HEK293T (cell line): ENCODE measurements around the gene PYGB.

Source experiments
- CTCF ChIA-PET: fragments of 350-600 bp; formaldehyde crosslinking; extraction: SDS; loops from one replicate; lab custom pipeline; 2021; ENCODE audit warnings: antibody characterized with exemption, inconsistent platforms; lab: Yijun Ruan, JAX
- POLR2A ChIA-PET: fragments of 350-600 bp; formaldehyde crosslinking; extraction: SDS; loops from one replicate; lab custom pipeline; 2020; ENCODE audit warnings: antibody characterized with exemption, inconsistent platforms; lab: Yijun Ruan, JAX
- DNase-seq: peaks from one replicate; pipeline ENCODE4 v3.0.0; 2012; ENCODE audit warnings: mixed read lengths; ENCODE audit errors: extremely low spot score
- ARNT ChIP-seq: fragments of 450-650 bp; IDR thresholded peaks from 2 replicates; pipeline ENCODE4 v1.6.1; 2017; ENCODE audit warnings: mild to moderate bottlenecking
- BHLHE40 ChIP-seq: fragments of 450-650 bp; IDR thresholded peaks from 2 replicates; pipeline ENCODE4 v1.6.1; 2016; ENCODE audit warnings: mild to moderate bottlenecking, moderate library complexity, borderline replicate concordance
- CTBP1 ChIP-seq: fragments of 450-650 bp; IDR thresholded peaks from 2 replicates; pipeline ENCODE4 v1.6.1; 2016; ENCODE audit warnings: borderline replicate concordance
- ELF4 ChIP-seq: fragments of 450-650 bp; IDR thresholded peaks from 2 replicates; pipeline ENCODE4 v1.6.1; 2017; ENCODE audit warnings: antibody characterized with exemption
- FOXA1 ChIP-seq: fragments of 450-650 bp; IDR thresholded peaks from 2 replicates; pipeline ENCODE4 v1.6.1; 2016; ENCODE audit warnings: mild to moderate bottlenecking
- FOXK2 ChIP-seq: fragments of 450-650 bp; IDR thresholded peaks from 2 replicates; pipeline ENCODE4 v1.6.1; 2016; ENCODE audit warnings: mild to moderate bottlenecking
- FOXM1 ChIP-seq: fragments of 450-650 bp; IDR thresholded peaks from 2 replicates; pipeline ENCODE4 v1.6.1; 2017; ENCODE audit warnings: mild to moderate bottlenecking, borderline replicate concordance
- HDGF ChIP-seq: fragments of 450-650 bp; IDR thresholded peaks from 2 replicates; pipeline ENCODE4 v1.6.1; 2017; ENCODE audit warnings: antibody characterized with exemption, borderline replicate concordance
- L3MBTL2 ChIP-seq: fragments of 450-650 bp; conservative IDR thresholded peaks from 2 replicates; pipeline ENCODE4 v1.6.1; 2016; ENCODE audit warnings: mild to moderate bottlenecking
- LEF1 ChIP-seq: fragments of 450-650 bp; IDR thresholded peaks from 2 replicates; pipeline ENCODE4 v1.6.1; 2017; ENCODE audit warnings: mild to moderate bottlenecking, borderline replicate concordance
- NFRKB ChIP-seq: fragments of 450-650 bp; IDR thresholded peaks from 2 replicates; pipeline ENCODE4 v1.6.1; 2016; ENCODE audit warnings: mild to moderate bottlenecking, moderate library complexity
- SP1 ChIP-seq: fragments of 450-650 bp; IDR thresholded peaks from 2 replicates; pipeline ENCODE4 v1.6.1; 2017
- SUZ12 ChIP-seq: fragments of 450-650 bp; IDR thresholded peaks from 2 replicates; pipeline ENCODE4 v1.6.1; 2016; ENCODE audit warnings: mild to moderate bottlenecking
- TARDBP ChIP-seq: fragments of 450-650 bp; IDR thresholded peaks from 2 replicates; pipeline ENCODE4 v1.6.1; 2016
- ZNF384 ChIP-seq: fragments of 450-650 bp; IDR thresholded peaks from 2 replicates; pipeline ENCODE4 v1.6.1; 2016
- TF ChIP-seq, protein P1 (sequence below): fragments of 450-650 bp; IDR thresholded peaks from 2 replicates; pipeline ENCODE4 v1.6.1; 2016

Gene PYGB

DNA sequence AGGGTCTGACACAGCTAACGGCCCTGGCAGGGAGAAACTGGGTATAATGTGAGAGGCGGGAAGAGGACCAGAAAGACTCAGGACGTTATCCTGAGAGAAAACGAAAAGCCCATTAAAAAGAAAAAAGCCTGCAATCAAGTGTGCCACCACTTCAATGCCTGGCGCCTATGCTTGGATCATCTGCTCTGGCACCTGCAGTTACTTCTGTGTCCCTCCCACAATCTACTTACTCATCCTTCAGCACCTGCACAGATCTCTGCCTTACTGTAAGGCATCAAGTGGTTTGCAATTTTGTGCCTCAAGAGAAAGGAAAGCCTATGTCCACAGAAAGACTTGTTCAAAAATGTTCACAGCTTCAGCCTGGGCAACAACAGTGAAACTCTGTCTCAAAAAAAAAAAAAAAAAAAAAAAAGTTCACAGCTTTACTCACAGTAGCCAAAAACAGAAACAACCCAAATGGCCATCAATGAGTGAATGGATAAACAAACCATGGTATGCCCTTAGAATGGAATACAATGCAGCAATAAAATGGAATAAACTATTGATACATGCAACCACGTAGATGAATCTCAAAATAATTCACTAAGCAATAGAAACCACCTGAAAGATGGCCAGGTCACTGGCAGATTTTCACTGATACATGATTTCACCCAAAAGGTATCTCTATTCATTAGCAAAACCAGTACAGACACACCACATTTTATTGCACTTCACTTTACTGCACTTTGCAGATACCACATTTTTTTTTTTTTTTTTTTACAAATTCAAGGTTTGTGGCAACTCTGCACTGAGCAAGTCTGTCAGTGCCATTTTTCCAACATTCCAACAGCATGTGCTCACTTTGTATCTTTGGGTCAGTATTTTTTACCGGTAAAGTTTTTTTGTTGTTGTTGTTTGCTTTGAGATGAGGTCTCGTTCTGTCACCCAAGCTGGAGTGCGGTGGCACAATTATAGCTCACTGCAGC, 94.1 kb downstream of the PYGB start:
- ChIA-PET POLR2A (no interaction called here), CTCF (interaction anchor here (0.6 kb wide), 1 partner anchor 13 kb away, joined by 4 read pairs; no protein-coding TSS in a partner anchor)
- DNase-seq: no peak
- TF ChIP-seq ZNF384 (peak; percentile 52; the same call in 1 of the 2 replicates), SP1 (no peak), LEF1 (no peak), CTBP1 (no peak), SUZ12 (no peak), FOXM1 (no peak)
- TF ChIP-seq, protein P1, sequence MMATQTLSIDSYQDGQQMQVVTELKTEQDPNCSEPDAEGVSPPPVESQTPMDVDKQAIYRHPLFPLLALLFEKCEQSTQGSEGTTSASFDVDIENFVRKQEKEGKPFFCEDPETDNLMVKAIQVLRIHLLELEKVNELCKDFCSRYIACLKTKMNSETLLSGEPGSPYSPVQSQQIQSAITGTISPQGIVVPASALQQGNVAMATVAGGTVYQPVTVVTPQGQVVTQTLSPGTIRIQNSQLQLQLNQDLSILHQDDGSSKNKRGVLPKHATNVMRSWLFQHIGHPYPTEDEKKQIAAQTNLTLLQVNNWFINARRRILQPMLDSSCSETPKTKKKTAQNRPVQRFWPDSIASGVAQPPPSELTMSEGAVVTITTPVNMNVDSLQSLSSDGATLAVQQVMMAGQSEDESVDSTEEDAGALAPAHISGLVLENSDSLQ: no peak

DNA sequence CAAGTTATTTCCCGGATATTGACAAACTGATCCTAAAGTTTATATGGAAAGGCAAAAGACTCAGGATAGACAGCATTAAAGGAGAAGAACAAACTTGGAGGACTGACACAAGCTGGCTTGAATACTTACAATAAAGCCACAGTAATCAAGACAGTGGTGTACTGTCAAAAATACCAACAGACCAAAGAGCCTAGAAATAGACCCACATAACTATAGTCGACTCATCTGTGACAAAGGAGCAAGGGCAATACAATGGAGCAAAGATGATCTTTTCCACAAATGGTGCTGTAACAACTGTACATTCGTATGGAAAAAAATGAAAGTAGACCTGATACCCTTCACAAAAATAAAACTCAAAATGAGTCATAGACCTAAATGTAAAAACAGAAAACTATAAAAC, 96.7 kb downstream of the PYGB start:
- no peak for DNase-seq
- TF ChIP-seq FOXA1 (no peak), TARDBP (no peak), ARNT (no peak)
- ChIA-PET CTCF (no interaction called here), POLR2A (no interaction called here)

DNA sequence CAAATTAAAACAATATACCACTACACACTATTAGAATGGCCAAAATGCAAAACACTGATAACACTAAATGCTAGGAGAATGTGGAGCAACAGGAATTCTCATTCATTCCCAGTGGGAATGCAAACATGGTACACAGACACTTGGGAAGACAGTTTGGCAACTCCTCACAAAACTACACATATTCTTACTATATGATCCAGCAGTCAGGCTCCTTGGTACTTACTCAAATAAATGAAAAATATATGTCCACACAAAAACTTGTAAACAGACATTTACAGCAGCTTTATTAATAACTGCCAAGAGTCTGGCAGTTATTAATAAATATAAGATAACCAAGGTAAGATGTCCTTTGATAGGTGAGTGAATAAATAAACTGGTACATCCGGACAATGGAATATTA, 97.8 kb downstream of the PYGB start:
- CTCF ChIA-PET: no interaction called here
- POLR2A ChIA-PET: no interaction called here
- TF ChIP-seq CTBP1 (no peak), FOXA1 (no peak), FOXM1 (no peak), ELF4 (no peak), SP1 (no peak), HDGF (no peak), TARDBP (no peak), FOXK2 (no peak), NFRKB (no peak), L3MBTL2 (no peak), BHLHE40 (no peak), LEF1 (no peak), ARNT (no peak)
- TF ChIP-seq, protein P1: no peak
- DNase-seq: no peak

DNA sequence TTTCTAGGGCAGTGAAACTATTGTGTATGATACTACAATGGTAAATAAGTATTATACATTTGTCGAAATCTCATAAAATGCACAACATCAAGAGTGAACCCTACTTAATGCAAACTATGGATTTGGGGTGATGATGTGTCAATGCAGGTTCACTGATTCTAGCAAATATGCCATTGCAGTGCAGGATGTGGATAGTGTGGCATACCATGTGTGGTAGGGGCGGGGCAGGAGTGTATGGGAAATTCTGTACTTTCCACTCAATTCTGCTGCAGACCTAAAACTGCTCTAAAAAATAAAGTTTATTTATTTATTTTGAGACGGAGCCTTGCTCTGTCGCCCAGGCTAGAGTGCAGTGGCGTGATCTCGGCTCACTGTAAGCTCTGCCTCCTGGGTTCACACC, 98.5 kb downstream of the PYGB start:
- DNase-seq: no peak
- ChIA-PET CTCF (no interaction called here), POLR2A (no interaction called here)
- TF ChIP-seq NFRKB (no peak), BHLHE40 (no peak), ELF4 (no peak), HDGF (no peak), TARDBP (no peak), FOXA1 (no peak), ARNT (no peak)
- TF ChIP-seq, protein P1: no peak
